GM08714 (cell line): Measurements from ENCODE around the gene ATP10B.

Experiments used
- H3K4me3 ChIP-seq: fragments of 200-500 bp; sonication (Bioruptor generic); 2 replicates; pipeline ENCODE4 v1.5.1; 2014; ENCODE audit warnings: mild to moderate bottlenecking, low read length, inconsistent platforms
- ZNF274 ChIP-seq: IDR thresholded peaks from 2 replicates; pipeline ENCODE4 v1.6.1; 2012; ENCODE audit warnings: mild to moderate bottlenecking, low read depth, low read length

ATP10B gene

DNA sequence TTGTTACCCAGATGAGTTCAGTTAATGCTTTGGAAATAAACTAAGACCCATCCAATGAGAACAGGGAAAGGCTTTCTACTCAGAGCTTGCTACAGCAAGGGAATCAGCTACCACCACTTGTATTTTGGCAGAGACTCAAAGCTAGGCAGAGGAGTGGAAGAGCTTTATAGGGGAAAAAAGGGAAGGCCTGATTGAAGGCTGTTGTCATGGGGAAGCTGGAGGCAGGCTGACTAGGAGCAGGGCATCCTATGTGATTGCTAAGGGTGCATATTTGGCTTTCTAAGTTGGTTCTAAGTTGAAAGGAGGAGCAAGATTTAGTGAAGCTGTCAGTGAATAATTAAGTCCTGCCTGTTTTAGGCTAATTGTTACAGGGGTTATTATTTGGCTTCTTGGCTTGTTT, 314.9 kb downstream of the ATP10B start:
- no peak overlapping the region for H3K4me3 ChIP-seq
- no peak for TF ChIP-seq ZNF274

DNA sequence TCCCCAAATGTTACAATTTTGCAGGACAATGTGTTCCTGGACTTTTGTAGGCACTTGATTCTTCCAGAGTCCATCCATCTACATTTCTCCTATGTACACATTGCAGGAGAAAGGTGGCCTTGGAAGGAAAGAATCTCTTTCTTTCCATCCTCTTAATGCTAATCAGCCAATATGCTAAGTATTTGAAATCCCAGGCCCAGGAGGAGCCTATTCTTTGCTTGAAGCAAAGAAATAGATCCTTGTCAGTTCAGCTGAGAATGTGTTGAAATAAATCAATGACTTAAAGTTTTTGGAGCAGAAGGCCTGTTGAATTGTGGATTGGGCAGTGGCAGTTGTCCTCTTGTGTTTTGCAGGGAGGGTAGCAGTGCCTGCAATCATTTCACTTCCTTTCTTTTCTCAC, 317.1 kb downstream of the ATP10B start:
- TF ChIP-seq ZNF274 = no peak
- no peak overlapping the region for H3K4me3 ChIP-seq

- TF ChIP-seq ZNF274 = no peak
- no peak overlapping the region for H3K4me3 ChIP-seq
Observed at GRCh38 chr5:160534125-160534524, 317.9 kb downstream of the ATP10B start.

DNA sequence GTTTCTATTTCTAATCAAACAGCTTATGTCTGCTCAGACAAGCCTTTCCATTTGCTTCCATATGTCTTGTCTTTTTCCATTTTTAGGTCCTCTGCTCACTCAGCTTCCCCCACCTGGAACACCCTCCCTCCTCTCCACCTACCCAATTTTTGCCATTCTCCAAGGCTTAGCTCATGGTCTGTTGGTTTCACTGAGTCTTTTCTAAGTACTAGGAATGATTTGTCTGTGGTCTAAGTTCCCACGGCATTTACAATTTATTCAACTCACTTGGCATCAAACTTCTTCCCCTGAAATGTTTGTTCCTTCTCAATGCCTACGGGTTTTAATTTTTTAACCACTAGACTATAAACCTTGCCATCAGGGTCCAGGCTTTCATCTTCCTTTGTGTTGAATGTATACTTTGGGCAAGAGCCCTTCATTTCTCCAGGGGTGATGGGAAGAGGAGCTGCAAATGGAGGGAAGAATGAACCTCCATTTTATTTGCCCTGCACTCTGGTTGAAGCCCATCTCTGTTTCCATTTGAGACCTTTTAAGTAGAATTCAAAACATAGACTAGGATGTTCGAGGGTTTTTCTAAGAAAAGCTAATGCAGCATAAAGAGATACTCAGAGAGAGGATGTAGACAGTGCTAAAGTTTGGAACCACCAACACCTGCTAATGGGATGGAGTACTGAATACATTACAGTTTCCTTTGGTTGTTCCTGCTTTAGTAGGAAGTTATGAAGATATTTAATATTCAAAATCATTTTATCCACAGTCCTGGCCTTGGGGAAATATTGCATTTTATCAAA, 326.3 kb downstream of the ATP10B start:
- no peak overlapping the region for H3K4me3 ChIP-seq
- TF ChIP-seq ZNF274 = no peak

DNA sequence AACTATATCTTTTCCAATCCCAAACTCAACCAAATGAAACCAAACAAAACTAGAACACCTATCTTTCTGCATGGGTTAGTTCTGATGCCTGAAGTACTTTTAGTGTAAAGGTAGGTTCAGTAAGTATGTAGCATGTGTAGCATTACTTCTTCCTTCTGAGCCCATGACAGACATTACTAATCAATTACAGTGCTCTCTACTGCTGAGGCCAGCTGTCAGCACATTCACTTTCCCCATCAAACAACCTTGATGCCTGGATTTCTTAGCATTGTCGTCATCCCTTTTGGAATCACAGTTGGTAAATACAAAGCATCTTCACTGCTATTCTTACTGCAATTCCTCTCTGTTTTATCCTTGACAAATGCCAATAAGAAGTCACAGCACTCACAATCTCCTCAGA, 327.2 kb downstream of the ATP10B start:
- no peak for TF ChIP-seq ZNF274
- H3K4me3 ChIP-seq = no peak overlapping the region

- no peak overlapping the region for H3K4me3 ChIP-seq
- no peak for TF ChIP-seq ZNF274
Observed at GRCh38 chr5:160523502-160524163, 328.4 kb downstream of the ATP10B start.

DNA sequence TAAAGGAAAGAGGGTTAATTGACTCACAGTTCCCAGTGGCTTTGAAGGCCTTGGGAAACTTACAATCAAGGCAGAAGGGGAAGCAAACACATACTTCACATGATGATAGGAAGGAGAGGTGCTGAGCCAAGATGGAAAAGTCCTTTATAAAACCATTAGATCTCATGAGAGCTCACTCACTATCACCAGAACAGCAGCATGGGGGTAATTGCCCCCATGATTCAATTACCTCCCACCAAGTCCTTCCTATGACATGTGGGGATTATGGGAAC, 330.7 kb downstream of the ATP10B start:
- TF ChIP-seq ZNF274 = no peak
- H3K4me3 ChIP-seq = no peak overlapping the region

GRCh38 chr5:160520609-160521391, 331.2 kb downstream of the ATP10B start:
- H3K4me3 ChIP-seq = no peak overlapping the region
- TF ChIP-seq ZNF274 = no peak

- TF ChIP-seq ZNF274 = no peak
- no peak overlapping the region for H3K4me3 ChIP-seq
Observed at GRCh38 chr5:160516696-160517530, 335.1 kb downstream of the ATP10B start.

GRCh38 chr5:160514866-160515265, 337.1 kb downstream of the ATP10B start:
- no peak for TF ChIP-seq ZNF274

DNA sequence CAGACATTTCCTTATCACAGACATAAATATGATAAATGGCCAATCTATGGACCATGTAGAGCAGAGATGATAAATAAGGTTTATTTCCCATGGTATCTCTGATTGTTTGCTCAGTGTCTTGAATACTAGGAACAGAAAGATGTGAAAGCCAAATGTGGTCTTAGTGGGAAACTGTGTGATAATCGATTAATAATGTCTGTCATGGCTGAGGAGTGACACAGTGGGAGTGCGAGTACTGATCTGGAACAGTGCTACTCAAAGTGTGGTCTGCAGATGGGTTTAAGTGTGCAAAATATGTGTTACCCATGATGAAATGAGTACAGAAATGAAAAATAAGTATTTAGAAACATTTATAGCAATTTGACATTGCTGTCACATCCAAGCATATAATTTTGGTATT, 337.8 kb downstream of the ATP10B start:
- H3K4me3 ChIP-seq = no peak overlapping the region
- no peak for TF ChIP-seq ZNF274

More at GRCh38 chr5:160514866-160515265, 337.1 kb downstream of the ATP10B start:
- no peak overlapping the region for H3K4me3 ChIP-seq

DNA sequence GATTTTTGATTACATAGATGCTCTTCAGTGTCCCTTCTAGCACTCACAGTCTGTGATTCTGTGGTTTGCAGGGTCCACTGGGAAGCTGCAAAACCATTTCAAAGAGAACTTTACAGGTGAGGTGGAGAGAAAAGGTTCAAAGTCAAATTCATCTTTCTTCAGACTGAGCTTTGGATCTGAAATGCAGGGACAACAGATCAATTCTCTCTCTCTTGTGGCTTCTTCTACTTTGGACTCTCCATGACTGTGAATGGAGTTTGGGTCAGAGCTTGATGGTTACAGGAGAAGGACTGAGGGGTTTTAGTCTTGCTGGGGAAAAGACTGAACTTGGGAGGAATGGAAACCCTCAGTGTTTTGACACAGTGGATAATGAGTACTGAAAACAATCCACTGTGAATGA, 338.5 kb downstream of the ATP10B start:
- H3K4me3 ChIP-seq = no peak overlapping the region
- no peak for TF ChIP-seq ZNF274
